ENCODE results near the gene RIPK1.
"Not testable (repeated sequence)": the region's sequence is repeated elsewhere in the genome, so short reads cannot be mapped to it uniquely, and the experiment has no call there.

RIPK1 gene

DNA sequence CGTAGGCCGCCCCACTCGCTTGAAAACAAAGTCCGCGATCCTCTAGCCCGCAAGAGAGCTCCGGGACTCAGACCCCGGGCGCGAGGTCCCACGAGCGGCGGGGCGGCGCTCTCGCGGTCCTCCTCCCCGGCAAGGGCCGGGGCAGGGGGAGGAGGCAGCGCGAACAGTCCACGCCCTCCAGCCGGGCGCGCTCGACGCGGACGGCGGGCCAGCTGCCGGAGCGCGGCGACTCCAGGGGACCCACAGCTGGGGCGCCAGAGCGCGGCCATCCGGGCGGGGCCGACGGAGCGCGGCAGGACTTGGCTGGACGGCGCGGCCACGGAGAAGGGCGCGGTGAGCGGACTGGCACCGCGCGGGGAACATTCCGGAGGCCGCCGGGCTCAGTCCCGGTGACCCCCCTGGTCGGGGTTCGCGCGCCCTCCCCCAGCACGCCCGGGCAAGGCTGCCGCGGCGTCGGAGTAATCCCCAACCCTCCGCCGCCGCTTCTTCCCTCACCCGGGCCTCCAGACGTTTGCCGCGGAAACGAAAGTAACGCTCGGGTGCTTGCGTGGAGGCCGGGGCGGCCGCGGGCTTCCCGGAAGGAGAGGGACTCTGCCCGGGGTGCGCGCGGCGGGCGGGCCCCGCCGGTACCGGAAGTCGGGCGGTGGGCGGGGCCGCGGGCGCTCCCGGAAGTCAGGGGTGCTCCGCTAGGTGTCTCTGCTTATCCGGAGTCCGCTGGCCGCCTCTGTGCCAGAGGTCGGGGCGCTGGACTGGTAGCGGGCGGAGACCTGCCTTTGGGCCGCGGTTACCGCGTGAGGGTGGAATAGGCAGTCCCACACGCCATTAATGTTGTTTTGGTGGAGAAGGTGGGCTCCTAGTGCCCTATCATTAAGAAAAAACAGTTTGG lies at the start of gene RIPK1:
Gene RIPK1, plus strand, starts transcription at position 166 of the 886 bp plus-strand sequence. CDS start 8,330 bp downstream, outside the sequence.
- H3K27ac ChIP-seq: peak within 1 kb of the TSS; percentile 96
- peak; percentile 78 for DNase-seq
- in situ Hi-C loops (cut with HindIII; ENCODE audit: low pct_ligation_motif_present, low sequenced_read_pairs): no loop called here
- peak within 1 kb of the TSS; percentile 74 for H3K4me3 ChIP-seq (ENCODE audit: low read depth, low read length)
- no peaks in the 10 kb centered on the region for H3K27me3 ChIP-seq (replicated peaks)
- peaks cover 3% of the 10 kb centered on the region for H3K36me3 ChIP-seq (replicated peaks)
- TF ChIP-seq, protein P1, sequence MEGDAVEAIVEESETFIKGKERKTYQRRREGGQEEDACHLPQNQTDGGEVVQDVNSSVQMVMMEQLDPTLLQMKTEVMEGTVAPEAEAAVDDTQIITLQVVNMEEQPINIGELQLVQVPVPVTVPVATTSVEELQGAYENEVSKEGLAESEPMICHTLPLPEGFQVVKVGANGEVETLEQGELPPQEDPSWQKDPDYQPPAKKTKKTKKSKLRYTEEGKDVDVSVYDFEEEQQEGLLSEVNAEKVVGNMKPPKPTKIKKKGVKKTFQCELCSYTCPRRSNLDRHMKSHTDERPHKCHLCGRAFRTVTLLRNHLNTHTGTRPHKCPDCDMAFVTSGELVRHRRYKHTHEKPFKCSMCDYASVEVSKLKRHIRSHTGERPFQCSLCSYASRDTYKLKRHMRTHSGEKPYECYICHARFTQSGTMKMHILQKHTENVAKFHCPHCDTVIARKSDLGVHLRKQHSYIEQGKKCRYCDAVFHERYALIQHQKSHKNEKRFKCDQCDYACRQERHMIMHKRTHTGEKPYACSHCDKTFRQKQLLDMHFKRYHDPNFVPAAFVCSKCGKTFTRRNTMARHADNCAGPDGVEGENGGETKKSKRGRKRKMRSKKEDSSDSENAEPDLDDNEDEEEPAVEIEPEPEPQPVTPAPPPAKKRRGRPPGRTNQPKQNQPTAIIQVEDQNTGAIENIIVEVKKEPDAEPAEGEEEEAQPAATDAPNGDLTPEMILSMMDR (IDR thresholded peaks at IDR 0.05; ENCODE audit: low read depth, low read length, missing control alignments): peak; percentile 34

DNA sequence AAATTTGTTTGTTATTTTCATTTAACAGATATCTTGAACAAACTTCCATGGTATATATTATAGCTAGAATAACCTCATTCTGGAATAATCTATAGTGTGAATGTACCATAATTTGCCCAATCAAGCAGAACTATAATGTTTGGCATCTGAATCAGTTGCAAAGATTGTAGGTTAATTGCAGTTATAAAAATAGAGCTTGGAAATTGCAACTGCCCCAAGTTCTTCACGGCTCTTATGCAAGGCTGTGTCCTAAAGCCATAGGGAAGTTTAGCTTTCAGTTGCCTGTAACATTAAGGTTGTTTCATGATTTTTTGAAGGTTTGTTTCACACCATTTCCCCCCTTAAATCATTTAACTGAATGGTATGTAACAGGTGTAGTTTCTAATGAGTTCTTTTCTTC lies 49.2 kb upstream of the RIPK1 start:
- in situ Hi-C loops (cut with HindIII; ENCODE audit: low pct_ligation_motif_present, low sequenced_read_pairs): no loop called here
- TF ChIP-seq, protein P1 (IDR thresholded peaks at IDR 0.05; ENCODE audit: low read depth, low read length, missing control alignments): no peak
- no peaks in the 10 kb centered on the region for H3K27me3 ChIP-seq (replicated peaks)
- H3K36me3 ChIP-seq (replicated peaks): peaks cover 3% of the 10 kb centered on the region
- no peak for DNase-seq
- H3K27ac ChIP-seq: no peak overlapping the region
- H3K4me3 ChIP-seq (ENCODE audit: low read depth, low read length): no peak overlapping the region

DNA sequence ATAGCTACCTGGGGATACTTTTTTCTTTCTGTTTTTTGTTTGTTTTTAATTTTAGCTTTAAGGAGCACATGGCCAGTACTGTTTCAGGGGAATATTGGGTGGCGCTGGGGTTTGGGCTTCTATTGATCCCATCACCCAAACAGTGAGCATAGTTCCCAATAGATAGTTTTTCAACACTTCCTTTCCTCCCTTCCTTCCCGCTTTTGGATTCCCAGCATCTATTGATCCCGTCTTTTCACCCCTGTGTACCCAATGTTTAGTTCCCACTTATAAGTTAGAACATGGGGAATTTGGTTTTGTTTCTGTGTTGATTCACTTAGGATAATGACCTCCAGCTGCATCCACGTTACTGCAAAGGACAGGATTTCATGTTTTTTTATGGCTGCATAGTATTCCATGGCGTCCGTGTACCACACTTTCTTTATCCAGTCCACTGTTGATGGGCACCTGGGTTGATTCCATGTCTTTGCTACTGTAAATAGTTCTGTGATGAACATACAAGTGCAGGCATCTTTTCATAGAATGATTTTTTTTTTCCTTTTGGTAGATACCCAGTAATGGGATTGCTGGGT lies 48.5 kb upstream of the RIPK1 start:
- TF ChIP-seq, protein P1 (IDR thresholded peaks at IDR 0.05; ENCODE audit: low read depth, low read length, missing control alignments): no peak
- in situ Hi-C loops (cut with HindIII; ENCODE audit: low pct_ligation_motif_present, low sequenced_read_pairs): no loop called here
- H3K4me3 ChIP-seq (ENCODE audit: low read depth, low read length): no peak overlapping the region
- no peak overlapping the region for H3K27ac ChIP-seq
- DNase-seq: no peak
- peaks cover 3% of the 10 kb centered on the region for H3K36me3 ChIP-seq (replicated peaks)
- no peaks in the 10 kb centered on the region for H3K27me3 ChIP-seq (replicated peaks)

DNA sequence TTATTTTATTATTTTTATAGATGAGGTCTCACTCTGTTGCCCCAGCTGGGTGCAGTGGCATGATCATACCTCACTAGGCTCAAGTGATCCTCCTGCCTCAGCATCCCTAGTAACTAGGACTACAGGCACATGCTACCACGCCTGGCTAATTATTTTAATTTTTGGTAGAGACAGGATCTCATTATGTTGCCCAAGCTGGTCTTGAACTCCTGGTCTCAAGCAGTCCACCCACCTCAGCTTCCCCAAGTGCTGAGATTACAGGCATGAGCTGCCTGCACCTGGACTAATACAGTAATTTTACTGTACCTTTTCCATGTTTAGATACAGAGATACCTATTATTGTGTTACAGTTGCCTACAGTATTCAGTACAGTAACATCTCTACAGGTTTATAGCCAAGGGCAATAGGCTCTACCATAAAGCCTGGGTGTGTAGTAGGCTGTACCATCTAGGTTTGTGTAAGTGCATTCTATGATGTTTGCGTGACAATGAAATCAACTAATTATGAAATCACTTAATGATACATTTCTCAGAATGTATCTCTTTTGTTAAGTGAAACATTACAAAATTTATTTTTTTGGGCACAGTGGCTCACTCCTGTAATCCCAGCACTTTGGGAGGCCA lies 47.2 kb upstream of the RIPK1 start:
- H3K27ac ChIP-seq; H3K4me3 ChIP-seq (ENCODE audit: low read depth, low read length); H3K27me3 ChIP-seq (replicated peaks); H3K36me3 ChIP-seq (replicated peaks); in situ Hi-C loops (cut with HindIII; ENCODE audit: low pct_ligation_motif_present, low sequenced_read_pairs); DNase-seq: not testable (repeated sequence)

DNA sequence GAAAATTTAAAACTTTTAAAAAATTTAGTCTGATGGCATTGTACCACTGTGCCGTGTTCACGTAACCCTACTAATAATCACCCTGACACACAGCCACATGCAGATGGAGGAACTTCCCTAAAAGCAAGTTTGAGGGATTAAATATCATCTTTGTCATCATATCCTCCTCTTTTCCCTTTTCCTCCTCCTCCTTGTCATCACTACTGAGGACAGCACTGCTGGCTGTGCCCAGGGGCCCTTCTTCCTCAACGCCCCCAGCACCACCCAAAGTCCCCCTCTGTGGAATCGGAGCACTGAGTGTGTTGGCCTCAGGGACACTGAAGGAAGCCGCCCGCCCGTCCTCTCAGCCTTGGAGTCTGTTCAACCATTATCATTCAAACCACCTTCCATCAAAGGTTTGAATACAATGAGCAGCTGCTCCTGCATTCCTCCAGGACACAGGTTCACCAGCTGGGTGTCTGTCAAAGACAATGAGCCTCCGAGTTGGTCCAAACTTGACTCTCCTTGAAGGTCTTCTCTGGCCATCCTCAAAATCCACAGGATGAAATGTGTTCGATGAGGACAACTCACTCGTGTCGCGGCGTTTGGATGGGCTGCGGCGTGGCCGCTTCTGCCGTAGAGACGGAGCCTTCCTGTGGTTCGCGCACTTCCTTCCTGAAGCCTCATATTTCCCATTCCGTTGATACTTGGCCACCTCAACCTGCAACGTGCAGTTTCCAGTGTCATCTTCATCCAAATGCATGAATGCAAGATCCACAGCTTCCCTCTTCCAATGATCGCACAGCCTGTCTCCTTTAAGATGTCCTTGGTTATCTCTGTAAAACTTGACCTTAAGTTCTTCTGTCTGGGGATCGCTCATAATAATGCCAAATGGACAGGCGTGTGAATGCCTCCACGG lies 45.3 kb upstream of the RIPK1 start:
- Histone ChIP-seq H3K27me3 (replicated peaks) (no peaks in the 10 kb centered on the region), H3K4me3 (ENCODE audit: low read depth, low read length) (peak overlapping the region; percentile 43), H3K27ac (peak overlapping the region; percentile 88), H3K36me3 (replicated peaks) (peaks cover 3% of the 10 kb centered on the region)
- in situ Hi-C loops (cut with HindIII; ENCODE audit: low pct_ligation_motif_present, low sequenced_read_pairs): no loop called here
- TF ChIP-seq, protein P1 (IDR thresholded peaks at IDR 0.05; ENCODE audit: low read depth, low read length, missing control alignments): no peak
- DNase-seq: peak; percentile 2

Measured in brain microvascular endothelial cell (primary cell).